ENCODE data around the gene STX19.

GRCh38 chr3:94061297-94061696 is 32.9 kb upstream of the STX19 start:
- TF ChIP-seq CTCF (IDR thresholded peaks at IDR 0.05; ENCODE audit: low read length) (no peak), EZH2phosphoT487 (IDR thresholded peaks at IDR 0.05; ENCODE audit: low read length) (no peak)

Measured in MM.1S (cell line).